ENCODE data around the gene LDB2.

DNA sequence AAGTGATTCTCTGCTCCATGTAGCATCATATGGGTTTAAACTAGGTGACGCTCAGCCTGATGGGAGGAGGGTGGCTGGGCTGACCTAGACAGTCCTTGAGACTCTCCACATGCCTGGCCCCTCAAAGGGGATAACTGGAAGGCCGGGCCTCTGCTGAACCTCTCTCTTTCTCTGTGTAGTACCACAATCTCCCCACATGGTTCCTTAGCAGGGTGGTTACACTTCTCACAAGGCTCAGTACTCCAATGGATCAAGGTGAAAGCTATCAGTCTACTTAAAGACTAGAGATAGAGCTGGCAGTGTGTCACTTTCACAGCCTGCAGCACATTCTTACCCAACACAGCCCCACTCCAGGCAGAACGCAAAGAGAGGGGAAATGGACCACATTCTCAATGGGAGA lies 80.4 kb downstream of the LDB2 start:
- no peak for TF ChIP-seq YY1 (IDR thresholded peaks at IDR 0.05; ENCODE audit: insufficient read depth, insufficient read length)
- no peak for TF ChIP-seq ZNF274 (IDR thresholded peaks at IDR 0.05; ENCODE audit: low read depth, low read length)
- TF ChIP-seq SUZ12 (IDR thresholded peaks at IDR 0.05; ENCODE audit: extremely low read depth, insufficient read depth, insufficient read length): no peak

Measured in NT2/D1 (cell line).